T-cell (primary cell): ENCODE measurements around the gene TBX10. TPM values are rescaled to one million over a fixed set of nuclear protein-coding genes. Genes with fewer than 3 reads are reported as not detected.

Source experiments
- ATAC-seq, 4 experiments: fragments of 200-7000 bp in 3 of 4; fragments of 150-1000 bp in 1 of 4; cut with Tn5 transposase; replicated peaks in 1 of 4; 1 replicate in 3 of 4; 2 replicates in 1 of 4; pipeline ENCODE4 v1.10.0; 2021; ENCODE audit warnings: moderate library complexity in 3 of 4, mild to moderate bottlenecking in 2 of 4, moderate number of reproducible peaks in 1 of 4
- CTCF ChIA-PET, 2 donors: fragments of 300-600 bp; sonication (Branson Sonifier 250); formaldehyde crosslinking; loops; one replicate each; lab custom pipeline; 2022; ENCODE audit warnings: antibody characterized with exemption in 2 of 2; lab: Charles Lee
- POLR2A ChIA-PET, 2 donors: fragments of 300-600 bp; sonication (Branson Sonifier 250); formaldehyde crosslinking; loops; one replicate each; lab custom pipeline; 2022; ENCODE audit warnings: antibody characterized with exemption in 2 of 2; lab: Charles Lee
- DNase-seq, 35 experiments: peaks; one replicate each; pipeline versions ENCODE4 v3.0.0 to v3.0.0-alpha.2; 2013 to 2023
- H3K27ac ChIP-seq: one replicate; pipeline ENCODE4 v1.5.1; 2013; ENCODE audit warnings: low read length
- H3K27me3 ChIP-seq, 2 experiments: replicated peaks in 1 of 2; 1 replicate in 1 of 2; 2 replicates in 1 of 2; pipeline versions ENCODE4 v1.6.1 to v1.7.0; 2013; ENCODE audit warnings: low read length in 1 of 2, mixed read lengths in 1 of 2; ENCODE audit not compliant: control insufficient read depth in 2 of 2, insufficient read depth in 2 of 2; ENCODE audit errors: extremely low read depth in 1 of 2
- H3K36me3 ChIP-seq, 2 donors: 1 replicate in 1 of 2; 2 replicates in 1 of 2; pipeline versions ENCODE4 v1.6.1 to v1.7.0; 2013; ENCODE audit warnings: low read length in 1 of 2; ENCODE audit not compliant: control insufficient read depth in 2 of 2, insufficient read depth in 1 of 2; ENCODE audit errors: extremely low read depth in 1 of 2
- H3K4me1 ChIP-seq, 2 experiments: 1 replicate in 1 of 2; 2 replicates in 1 of 2; pipeline versions ENCODE4 v1.6.1 to v1.7.0; 2013; ENCODE audit warnings: low read length in 2 of 2, mixed read lengths in 1 of 2; ENCODE audit not compliant: insufficient read depth in 2 of 2, control insufficient read depth in 1 of 2; ENCODE audit errors: extremely low read depth in 1 of 2
- H3K4me3 ChIP-seq, 2 donors: 1 replicate in 1 of 2; 2 replicates in 1 of 2; pipeline versions ENCODE4 v1.5.1 to v1.7.0; 2013; ENCODE audit warnings: mild to moderate bottlenecking in 2 of 2, low read length in 1 of 2, moderate library complexity in 1 of 2; ENCODE audit not compliant: control insufficient read depth in 1 of 2; ENCODE audit errors: extremely low read depth in 1 of 2
- H3K9me3 ChIP-seq: 2 replicates; pipeline ENCODE4 v1.7.0; 2013
- H3K27ac Mint-ChIP-seq, 2 donors: one replicate each; pipeline ENCODE4 v1.8.0; 2020 to 2021; ENCODE audit warnings: mild to moderate bottlenecking in 2 of 2, mixed read lengths in 2 of 2
- H3K27me3 Mint-ChIP-seq, 2 donors: one replicate each; pipeline ENCODE4 v1.8.0; 2021 to 2022; ENCODE audit warnings: mixed read lengths in 2 of 2
- H3K36me3 Mint-ChIP-seq: one replicate; pipeline ENCODE4 v1.8.0; 2021; ENCODE audit warnings: mixed read lengths
- H3K4me1 Mint-ChIP-seq, 3 donors: one replicate each; pipeline ENCODE4 v1.8.0; 2020 to 2022; ENCODE audit warnings: mixed read lengths in 3 of 3, mild to moderate bottlenecking in 1 of 3
- H3K4me3 Mint-ChIP-seq, 3 donors: one replicate each; pipeline ENCODE4 v1.8.0; 2020 to 2022; ENCODE audit warnings: mild to moderate bottlenecking in 3 of 3, mixed read lengths in 3 of 3, moderate library complexity in 3 of 3
- H3K9me3 Mint-ChIP-seq, 3 donors: one replicate each; pipeline ENCODE4 v1.8.0; 2020 to 2022; ENCODE audit warnings: mixed read lengths in 3 of 3
- WGBS: methylation state at CpG from one replicate; pipeline ENCODE4 v1.1.5; 2013; ENCODE audit warnings: missing lambda C conversion rate; ENCODE audit not compliant: insufficient coverage; 5-methylcytosine and 5-hydroxymethylcytosine counted together
- total RNA-seq, 35 experiments: library from RNA in 6 of 35; stranded (reverse) in 6 of 35; fragments of 120-200 nt in 1 of 35; gene quantifications; one replicate each; pipeline versions ENCODE4 v1.2.1 to v1.2.4 and lab custom pipeline; 2013 to 2026

The TBX10 gene
- total RNA-seq, 5 donors from 2014 or later (not counting 1 experiment from before 2014, with no cell fraction given) = not detected

DNA sequence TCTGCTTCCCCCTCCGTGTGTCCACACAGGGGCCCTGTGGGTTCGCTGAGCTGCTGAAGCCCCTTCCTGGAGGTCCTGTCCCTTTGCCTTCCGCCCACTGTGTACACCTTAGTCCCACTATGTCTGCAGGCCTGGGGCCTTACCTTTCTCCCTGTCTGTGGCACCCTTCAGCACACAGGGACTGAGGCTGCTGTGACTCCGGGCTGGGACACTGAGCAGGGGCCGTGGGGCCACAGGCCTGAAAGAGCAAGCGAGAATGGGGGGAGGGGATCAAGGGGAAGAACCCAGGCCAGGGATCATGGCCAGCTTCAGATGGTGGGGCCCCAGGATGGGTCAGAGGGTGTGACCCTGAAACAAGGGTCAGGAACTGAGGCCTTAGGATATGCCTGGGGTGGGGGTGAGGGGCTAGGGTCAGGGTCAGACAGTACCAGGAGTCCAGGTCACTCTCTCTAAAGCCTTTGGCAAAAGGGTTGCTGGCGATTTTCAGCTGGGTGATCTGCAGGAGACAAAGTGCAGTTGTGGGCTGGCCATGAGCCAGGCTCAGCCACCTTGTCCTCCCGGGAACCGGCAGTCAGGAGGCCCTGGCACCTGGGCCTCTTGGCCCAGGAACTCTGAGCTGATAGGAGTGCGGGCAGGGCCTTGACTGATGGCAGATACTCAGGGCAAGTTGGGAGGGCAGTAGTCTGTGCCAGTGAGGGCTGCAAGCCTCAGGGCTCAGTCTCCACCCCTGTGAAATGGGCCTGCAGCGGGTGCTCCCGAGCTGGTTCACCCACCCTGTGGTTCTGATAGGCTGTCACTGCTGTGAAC is 7.2 kb downstream of the TBX10 start:
- Histone ChIP-seq H3K4me1 (peaks cover 0 to 24% of the 10 kb centered on the region in 2 experiments), H3K4me3 (no peak overlapping the region), H3K27ac (no peak overlapping the region), H3K36me3 (no peaks in the 10 kb centered on the region), H3K27me3 (peaks cover 0 to 16% of the 10 kb centered on the region in 2 experiments), H3K9me3 (no peaks in the 10 kb centered on the region)
- Mint-ChIP-seq H3K4me3 (peak overlapping the region; percentile 50 to 62 (median 53)), H3K4me1 (peaks cover 6 to 8% (median 7%) of the 10 kb centered on the region in 3 donors), H3K27me3 (no peaks in the 10 kb centered on the region), H3K36me3 (no peaks in the 10 kb centered on the region), H3K9me3 (no peaks in the 10 kb centered on the region), H3K27ac (peak overlapping the region in 1 of 2 donors; percentile 61)
- ChIA-PET POLR2A (no interaction called here), CTCF (no interaction called here)
- WGBS = 84% methylated on average over 12 of the region's 12 CpGs
- DNase-seq (no peak), ATAC-seq (no peak)

DNA sequence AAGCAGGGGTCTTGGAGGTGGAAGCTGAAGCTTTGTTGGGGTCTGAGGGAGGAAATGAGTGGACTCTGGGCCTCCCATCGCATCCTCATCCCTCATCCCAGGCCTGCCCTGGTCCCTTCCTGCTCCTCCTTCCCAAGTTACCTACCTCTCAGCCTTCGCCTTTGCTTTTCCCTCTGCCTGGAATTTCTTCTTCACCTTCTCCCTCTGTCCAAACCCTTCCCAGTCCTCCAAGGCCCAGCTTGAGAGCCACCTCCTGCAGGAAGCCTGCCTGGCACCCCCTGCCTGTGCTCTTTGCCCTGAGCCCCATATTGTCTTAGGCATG is 7.7 kb downstream of the TBX10 start:
- Histone ChIP-seq H3K4me1 (peaks cover 0 to 24% of the 10 kb centered on the region in 2 experiments), H3K27ac (no peak overlapping the region), H3K27me3 (peaks cover 0 to 16% of the 10 kb centered on the region in 2 experiments), H3K9me3 (no peaks in the 10 kb centered on the region), H3K4me3 (no peak overlapping the region), H3K36me3 (no peaks in the 10 kb centered on the region)
- no peak for ATAC-seq
- H3K27ac Mint-ChIP-seq = peak overlapping the region in 1 of 2 donors; percentile 61
- POLR2A ChIA-PET = no interaction called here
- H3K27me3 Mint-ChIP-seq = no peaks in the 10 kb centered on the region
- CTCF ChIA-PET = no interaction called here
- peak overlapping the region; percentile 50 to 62 (median 53) for H3K4me3 Mint-ChIP-seq
- no peaks in the 10 kb centered on the region for H3K9me3 Mint-ChIP-seq
- H3K36me3 Mint-ChIP-seq = no peaks in the 10 kb centered on the region
- no peak for DNase-seq
- H3K4me1 Mint-ChIP-seq = peaks cover 6 to 8% (median 7%) of the 10 kb centered on the region in 3 donors
- 100% methylated on average over 1 of the region's 2 CpGs for WGBS

DNA sequence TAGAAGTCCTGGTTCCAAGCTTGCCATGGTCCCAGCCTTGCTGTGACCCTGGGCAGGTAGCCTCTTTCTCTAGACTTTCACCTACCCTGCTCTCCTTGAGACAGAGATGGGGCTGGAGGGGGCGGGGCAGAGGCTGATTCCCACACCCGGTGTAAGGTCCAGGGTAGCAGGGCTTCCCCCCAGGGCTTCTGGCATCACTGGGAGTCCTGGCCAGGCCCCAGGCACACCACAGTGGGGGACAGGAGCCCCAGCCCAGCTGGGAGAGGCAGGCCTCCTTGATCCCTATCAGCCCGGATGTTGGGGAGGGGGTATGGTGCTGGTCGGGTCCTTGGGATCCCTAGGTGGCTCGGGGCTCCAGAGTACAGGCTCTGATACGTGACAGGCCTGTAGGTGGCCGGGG is 8.2 kb downstream of the TBX10 start:
- peak overlapping the region; percentile 82 to 90 (median 88) for H3K4me3 Mint-ChIP-seq
- Histone ChIP-seq H3K27ac (no peak overlapping the region), H3K27me3 (peaks cover 0 to 16% of the 10 kb centered on the region in 2 experiments), H3K4me1 (peaks cover 0 to 24% of the 10 kb centered on the region in 2 experiments), H3K4me3 (no peak overlapping the region), H3K9me3 (no peaks in the 10 kb centered on the region), H3K36me3 (no peaks in the 10 kb centered on the region)
- 87% methylated on average over 3 of the region's 7 CpGs for WGBS
- CTCF ChIA-PET = no interaction called here
- no peak for ATAC-seq
- no peak for DNase-seq
- POLR2A ChIA-PET = no interaction called here
- H3K36me3 Mint-ChIP-seq = no peaks in the 10 kb centered on the region
- H3K27ac Mint-ChIP-seq = peak overlapping the region in 1 of 2 donors; percentile 93
- no peaks in the 10 kb centered on the region for H3K27me3 Mint-ChIP-seq
- no peaks in the 10 kb centered on the region for H3K9me3 Mint-ChIP-seq
- peaks cover 6 to 8% (median 7%) of the 10 kb centered on the region in 3 donors for H3K4me1 Mint-ChIP-seq

DNA sequence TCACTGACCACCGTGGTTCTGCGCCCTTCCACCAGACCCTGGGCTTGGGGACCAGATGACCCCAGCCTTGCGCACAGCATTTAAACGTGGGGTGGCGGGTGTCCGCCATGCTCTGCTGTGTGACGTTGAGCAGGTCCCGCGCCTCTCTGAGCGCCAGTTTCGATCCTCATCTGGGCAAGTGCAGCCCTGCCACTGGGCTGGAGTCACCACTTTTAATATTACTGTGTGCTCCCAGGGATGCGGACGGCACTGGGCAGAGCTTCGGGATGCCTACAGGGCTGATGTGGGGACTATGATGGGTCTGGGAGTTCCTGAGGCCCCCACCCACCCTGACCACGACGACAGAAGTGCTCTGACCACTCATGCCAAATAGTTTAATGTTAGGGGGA is 8.6 kb downstream of the TBX10 start:
- peak overlapping the region; percentile 66 to 93 for H3K4me3 ChIP-seq
- POLR2A ChIA-PET = no interaction called here
- peak overlapping the region; percentile 82 to 90 (median 88) for H3K4me3 Mint-ChIP-seq
- peaks cover 0 to 16% of the 10 kb centered on the region in 2 experiments for H3K27me3 ChIP-seq
- no peaks in the 10 kb centered on the region for H3K36me3 ChIP-seq
- ATAC-seq = no peak
- no peaks in the 10 kb centered on the region for H3K27me3 Mint-ChIP-seq
- H3K27ac ChIP-seq = peak overlapping the region; percentile 89
- H3K4me1 ChIP-seq = peaks cover 0 to 24% of the 10 kb centered on the region in 2 experiments
- WGBS = 81% methylated on average over 11 of the region's 16 CpGs
- no peaks in the 10 kb centered on the region for H3K9me3 Mint-ChIP-seq
- peaks cover 6 to 8% (median 7%) of the 10 kb centered on the region in 3 donors for H3K4me1 Mint-ChIP-seq
- CTCF ChIA-PET = interaction anchor here in 1 of 2 donors (1.0 to 3.0 kb wide), 2 partner anchors 24 to 28 kb away, joined by 3 to 18 read pairs; no protein-coding TSS in a partner anchor
- H3K27ac Mint-ChIP-seq = peak overlapping the region; percentile 87 to 93
- H3K36me3 Mint-ChIP-seq = no peaks in the 10 kb centered on the region
- no peak for DNase-seq
- H3K9me3 ChIP-seq = no peaks in the 10 kb centered on the region

DNA sequence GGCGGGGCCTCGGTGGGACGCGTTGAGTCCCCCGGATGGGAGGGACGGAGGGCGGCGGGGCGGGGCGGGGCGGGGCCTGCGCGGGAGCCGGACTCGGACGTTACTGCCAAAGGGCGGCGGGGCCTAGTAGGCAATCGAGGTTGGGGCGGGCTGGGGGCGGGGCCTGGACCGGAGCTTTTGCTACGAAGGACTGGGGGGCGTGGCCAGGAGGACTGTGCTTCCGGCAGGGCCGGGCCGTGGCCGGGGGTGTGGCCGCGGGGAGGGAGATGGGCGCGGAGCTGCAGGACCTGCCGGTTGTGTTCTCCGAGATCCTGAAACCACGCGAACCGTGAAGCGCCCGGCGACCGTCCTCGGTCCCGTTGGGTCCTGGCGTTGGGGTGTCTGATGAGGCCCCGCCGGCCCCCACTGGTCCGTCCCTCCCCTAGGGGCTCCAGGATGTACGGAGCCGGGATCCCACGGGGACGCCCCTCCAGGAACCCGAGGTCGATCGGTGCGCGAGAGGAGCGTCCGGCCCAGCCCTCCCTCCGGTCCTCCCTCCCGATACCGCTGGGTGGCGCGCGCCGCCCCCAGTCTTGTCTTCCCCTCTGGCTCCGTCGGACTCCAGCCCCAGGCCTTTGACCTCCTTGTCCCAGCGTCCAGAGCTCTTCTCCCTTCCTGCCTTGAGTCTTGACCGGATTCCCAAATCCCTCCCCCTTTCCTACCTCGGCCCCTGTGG is 9.2 kb downstream of the TBX10 start:
- ChIA-PET CTCF (interaction anchor here in 1 of 2 donors (1.0 to 3.0 kb wide), 3 partner anchors 16 to 28 kb away, joined by 3 to 18 read pairs (median 17); no protein-coding TSS in a partner anchor), POLR2A (interaction anchor here in 1 of 2 donors (1.2 kb wide), 1 partner anchor 29 kb away, joined by 3 read pairs; no protein-coding TSS in a partner anchor)
- DNase-seq (peak in 34 of 35 experiments; percentile 73 to 96 (median 88)), ATAC-seq (peak; percentile 69 to 79 (median 74))
- peaks cover 0 to 24% of the 10 kb centered on the region in 2 experiments for H3K4me1 ChIP-seq
- peaks cover 0 to 16% of the 10 kb centered on the region in 2 experiments for H3K27me3 ChIP-seq
- Mint-ChIP-seq H3K4me1 (peaks cover 6 to 8% (median 7%) of the 10 kb centered on the region in 3 donors), H3K27ac (peak overlapping the region; percentile 87 to 93), H3K36me3 (no peaks in the 10 kb centered on the region), H3K9me3 (no peaks in the 10 kb centered on the region), H3K4me3 (peak overlapping the region; percentile 82 to 90 (median 88)), H3K27me3 (no peaks in the 10 kb centered on the region)
- H3K27ac ChIP-seq = peak overlapping the region; percentile 89
- no peaks in the 10 kb centered on the region for H3K36me3 ChIP-seq
- H3K9me3 ChIP-seq = no peaks in the 10 kb centered on the region
- WGBS = under 1% methylated on average over 61 of the region's 70 CpGs
- peak overlapping the region; percentile 66 to 93 for H3K4me3 ChIP-seq
